Stimulated activated CD4-positive, alpha-beta T cell treated with anti-CD3 and anti-CD28 coated beads, Interleukin-15, amount 100 ng/mL, for 1 hour (primary cell): ENCODE data around the gene SLTM.
"Not testable (repeated sequence)": the region's sequence is repeated elsewhere in the genome, so short reads cannot be mapped to it uniquely, and the experiment has no call there.

ENCODE experiments used
- DNase-seq, 2 donors: peaks; one replicate each; pipeline ENCODE4 v3.0.0-alpha.2; 2020; ENCODE audit warnings: low read depth in 1 of 2, low spot score in 1 of 2

SLTM gene

DNA sequence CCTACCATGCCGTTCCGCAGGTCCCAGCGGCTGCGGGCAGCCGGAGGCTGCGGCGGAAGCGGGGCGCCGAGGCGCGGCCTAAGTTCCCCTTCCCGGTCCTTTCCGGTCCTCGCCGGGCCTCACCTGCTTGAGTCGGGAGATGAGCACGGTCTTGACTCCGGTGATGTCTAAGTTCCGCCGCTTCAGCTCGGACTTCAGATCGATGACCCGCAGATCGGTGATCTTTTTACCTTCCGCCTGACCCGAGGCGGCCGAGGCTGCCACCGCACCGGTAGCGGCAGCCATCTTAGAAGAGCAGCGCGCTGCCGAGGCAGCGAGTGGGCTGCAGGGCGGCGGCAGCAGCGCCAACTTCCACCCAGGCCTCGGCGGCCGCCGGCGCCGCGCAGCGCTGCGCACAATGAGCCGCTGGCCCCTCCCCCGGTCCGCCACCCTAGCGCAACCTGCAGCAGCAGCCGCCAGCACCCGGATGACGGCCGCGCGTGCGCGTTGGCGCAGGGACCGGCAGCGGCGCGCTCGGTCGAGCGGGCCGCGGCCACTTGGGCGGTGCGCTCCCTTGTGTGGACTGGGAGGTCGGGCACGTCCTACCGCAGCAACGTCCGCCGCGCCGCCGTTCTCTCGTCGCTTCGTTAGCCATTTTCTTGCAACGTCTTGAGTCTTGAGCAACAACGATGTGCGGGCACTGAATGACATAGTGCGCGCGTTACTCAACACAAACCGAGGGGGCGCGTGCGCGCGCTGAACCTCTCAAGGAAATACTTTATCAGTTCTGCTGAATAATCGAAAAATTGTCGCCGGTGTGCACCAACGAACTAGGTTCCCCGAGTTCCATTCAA is at the start of gene SLTM:
Gene SLTM (minus strand): TSS at position 399 of the 833 bp plus-strand sequence. CDS start 114 bp downstream, at position 285.
- DNase-seq, result peak; percentile 87

DNA sequence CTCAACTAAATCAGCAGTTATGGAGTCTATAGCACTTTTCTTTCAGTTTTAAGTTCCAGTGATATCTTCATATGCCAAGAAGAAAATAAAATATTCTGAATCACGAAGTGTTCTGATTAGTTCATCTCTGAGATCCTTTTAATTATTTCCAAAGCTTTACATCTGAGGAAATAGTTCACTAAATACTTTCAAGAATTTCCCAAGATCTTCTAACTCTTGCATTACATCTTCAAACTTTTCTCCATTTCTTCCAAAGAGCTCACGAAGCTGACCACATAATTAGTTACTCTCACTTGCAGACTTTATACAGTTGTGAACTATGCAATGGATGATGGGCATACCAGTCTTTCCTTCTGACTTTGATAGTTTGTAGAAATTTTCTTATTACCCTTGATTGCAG is 49.8 kb upstream of the SLTM start:
- DNase-seq, result no peak

DNA sequence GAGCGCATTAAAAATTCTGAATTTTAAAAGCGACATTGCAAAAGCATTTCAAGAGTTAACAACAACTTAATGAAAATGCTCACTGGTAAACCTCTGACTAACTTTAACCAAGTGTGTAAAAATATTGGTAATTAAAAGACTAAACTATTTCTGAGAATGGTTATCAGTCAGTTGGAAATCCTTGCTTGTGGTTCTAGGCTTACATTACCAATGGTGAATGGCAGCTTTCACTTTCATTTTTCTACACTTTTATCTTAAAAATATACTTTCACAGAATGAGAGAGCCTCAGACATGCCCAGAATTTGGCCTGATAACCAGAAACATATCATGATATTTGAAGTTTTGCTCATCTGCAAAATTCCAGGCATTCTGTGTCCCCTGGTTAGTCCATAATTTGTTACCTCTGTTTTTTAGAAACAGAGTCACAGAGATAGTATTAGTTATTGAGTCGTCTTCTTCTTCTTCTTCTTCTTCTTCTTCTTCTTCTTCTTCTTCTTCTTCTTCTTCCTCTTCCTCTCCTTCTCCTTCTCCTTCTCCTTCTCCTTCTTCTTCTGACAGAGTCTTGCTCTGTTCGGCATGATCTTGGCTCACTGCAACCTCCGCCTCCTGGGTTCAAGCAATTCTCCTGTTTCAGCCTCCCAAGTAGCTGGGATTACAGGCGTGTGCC is 48.5 kb upstream of the SLTM start:
- DNase-seq, result no peak

DNA sequence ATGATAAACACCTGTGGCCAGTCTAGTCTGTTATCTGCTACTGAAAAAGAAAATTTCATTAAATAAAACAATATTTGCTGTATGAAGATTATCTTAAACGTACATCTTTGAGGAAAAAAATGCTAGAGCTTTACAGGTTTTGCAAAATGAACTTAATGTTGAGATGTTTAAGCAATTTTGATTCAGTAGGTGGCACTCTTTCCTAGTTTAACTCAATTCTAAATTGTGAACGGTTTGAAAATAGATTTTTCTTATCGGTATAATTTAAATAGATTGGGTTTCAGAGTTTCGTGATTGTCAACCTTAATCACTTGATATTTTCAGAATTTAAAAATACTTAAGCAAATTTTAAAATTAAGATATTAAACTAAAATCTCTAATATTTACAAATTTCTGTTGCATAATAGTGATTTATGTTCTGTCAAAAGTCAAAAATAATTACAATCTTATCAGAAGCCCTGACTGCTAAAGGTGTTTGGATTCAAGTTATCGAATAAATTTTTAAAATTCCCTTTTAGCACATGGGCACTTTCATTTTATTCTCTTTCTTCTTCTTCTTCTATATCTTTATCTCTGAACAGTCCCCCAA is 47.0 kb upstream of the SLTM start:
- DNase-seq, result no peak

DNA sequence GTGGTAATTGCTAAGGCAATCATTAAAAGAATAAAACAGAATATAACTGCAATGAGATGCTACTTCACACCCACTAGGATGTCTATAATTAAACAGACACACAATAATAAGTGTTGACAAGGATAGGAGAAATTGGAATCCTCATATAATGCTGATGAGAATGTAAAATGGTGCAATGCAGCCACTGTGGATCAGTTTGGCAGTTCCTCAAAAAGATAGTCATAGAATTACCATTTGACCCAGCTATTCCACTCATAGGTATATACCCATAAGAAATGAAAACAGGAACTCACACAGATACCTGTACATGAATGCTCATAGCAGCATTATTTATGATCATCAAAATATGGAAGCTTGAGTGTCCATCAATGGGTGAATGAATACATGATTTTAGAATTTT is 44.4 kb upstream of the SLTM start:
- no peak for DNase-seq

DNA sequence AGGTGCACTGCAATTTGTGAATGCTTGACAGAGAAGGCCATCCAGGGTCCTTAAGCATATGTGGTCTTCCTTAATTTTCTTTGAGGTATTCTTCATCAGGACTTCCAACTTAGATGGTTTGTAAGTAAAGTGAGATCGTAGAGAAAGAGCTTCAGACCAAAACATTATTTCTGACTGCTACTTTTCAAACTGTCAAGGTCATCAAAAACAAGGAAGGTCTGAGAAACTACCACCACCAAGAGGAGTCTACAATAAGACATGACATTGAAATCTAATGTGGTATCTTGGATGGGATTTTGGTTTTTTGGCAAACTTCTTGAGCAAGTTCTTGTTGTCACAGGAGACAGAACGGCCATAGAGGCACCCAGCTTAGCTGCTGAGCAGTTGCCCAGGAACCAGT is 34.0 kb upstream of the SLTM start:
- no peak for DNase-seq

DNA sequence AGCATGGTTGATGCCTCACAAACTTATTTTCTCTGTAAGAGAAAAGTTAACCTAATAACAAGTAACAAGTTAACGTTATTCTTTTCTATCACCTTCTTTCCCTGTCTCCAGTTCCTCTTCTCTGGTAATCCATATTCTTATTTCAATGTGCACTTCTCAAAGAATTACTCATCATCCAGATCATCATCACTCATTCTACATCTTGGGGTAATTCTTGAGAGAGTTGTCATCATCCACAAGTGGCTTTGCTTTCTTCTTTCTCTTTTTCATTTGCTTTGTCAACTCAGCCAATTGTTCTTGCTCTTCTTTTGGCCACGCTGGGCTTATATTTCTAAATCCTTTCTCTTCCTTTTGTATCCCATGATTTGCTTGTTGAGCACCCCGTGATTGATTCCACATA is 33.2 kb upstream of the SLTM start:
- no peak for DNase-seq

DNA sequence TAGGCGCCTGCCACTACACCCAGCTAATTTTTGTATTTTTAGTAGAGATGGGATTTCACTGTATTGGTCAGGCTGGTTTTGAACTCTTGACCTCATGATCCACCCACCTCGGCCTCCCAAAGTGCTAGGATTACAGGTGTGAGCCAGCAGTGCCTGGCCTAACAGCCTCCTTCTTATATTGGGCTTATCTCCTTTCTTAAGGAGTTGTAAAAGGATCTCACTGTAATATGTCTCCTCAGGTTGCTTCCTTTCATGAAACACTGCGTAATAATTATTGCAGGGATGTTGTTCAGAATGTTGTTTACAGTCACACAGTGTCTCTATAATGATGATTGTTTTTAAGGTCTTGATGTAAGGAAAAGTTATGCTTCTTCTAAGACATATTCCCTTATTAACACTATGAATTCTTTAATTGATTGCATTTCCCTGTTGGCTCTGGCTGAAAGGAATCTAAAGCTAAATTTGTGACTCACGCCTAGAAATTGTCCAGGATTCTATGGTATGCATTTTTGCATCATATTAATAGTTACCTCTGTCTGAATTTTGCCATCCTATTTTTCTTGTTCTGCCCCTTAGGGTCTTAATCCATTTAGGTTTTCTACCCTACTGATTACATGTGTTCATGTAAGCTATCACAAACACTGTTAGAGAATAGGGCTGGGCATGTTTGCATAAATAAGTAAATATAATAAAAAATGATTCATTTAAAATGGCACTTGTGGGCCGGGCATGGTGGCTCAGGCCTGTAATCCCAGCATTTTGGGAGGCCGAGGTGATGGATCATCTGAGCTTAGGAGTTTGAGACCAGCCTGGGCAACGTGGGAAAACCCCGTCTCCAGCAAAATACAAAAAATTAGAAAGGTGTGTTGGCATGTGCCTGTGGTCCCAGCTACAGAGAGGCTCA is 29.4 kb upstream of the SLTM start:
- no peak for DNase-seq

DNA sequence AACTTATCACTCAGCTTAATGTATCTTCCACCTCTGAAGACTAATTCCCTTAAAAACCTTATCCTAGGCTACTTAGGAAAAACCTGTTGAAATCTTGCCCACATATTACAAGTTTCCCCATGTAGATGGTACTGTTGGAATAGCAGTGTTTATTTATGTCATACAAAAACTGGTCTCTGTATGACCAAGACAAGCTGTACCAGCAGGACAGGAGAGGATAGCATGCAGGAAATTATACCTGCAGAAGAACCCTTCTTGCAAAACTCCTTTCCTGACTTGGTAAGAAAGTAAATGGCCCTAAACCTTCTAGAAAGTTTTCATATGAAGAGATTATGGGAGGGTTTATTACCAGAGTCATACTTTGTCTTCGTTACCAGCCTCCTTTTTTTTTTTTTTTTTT is 28.7 kb upstream of the SLTM start:
- no peak for DNase-seq

DNA sequence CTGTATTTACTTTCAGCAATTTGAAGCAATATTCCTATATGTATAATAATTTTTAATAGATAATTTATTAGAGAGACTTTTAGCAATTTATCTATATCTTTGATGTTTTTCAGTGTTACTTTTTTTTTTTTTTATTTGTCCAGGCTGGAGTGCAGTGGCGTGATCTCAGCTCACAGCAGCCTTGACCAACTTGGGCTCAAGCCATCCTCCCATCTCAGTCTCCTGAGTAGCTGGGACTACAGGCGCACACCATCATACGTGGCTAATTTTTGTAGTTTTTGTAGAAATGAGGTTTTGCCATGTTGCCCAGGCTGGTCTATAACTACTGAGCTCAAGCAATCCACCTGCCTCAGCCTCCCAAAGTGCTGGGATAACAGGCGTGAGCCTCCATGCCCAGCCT is 25.3 kb upstream of the SLTM start:
- DNase-seq, result no peak

DNA sequence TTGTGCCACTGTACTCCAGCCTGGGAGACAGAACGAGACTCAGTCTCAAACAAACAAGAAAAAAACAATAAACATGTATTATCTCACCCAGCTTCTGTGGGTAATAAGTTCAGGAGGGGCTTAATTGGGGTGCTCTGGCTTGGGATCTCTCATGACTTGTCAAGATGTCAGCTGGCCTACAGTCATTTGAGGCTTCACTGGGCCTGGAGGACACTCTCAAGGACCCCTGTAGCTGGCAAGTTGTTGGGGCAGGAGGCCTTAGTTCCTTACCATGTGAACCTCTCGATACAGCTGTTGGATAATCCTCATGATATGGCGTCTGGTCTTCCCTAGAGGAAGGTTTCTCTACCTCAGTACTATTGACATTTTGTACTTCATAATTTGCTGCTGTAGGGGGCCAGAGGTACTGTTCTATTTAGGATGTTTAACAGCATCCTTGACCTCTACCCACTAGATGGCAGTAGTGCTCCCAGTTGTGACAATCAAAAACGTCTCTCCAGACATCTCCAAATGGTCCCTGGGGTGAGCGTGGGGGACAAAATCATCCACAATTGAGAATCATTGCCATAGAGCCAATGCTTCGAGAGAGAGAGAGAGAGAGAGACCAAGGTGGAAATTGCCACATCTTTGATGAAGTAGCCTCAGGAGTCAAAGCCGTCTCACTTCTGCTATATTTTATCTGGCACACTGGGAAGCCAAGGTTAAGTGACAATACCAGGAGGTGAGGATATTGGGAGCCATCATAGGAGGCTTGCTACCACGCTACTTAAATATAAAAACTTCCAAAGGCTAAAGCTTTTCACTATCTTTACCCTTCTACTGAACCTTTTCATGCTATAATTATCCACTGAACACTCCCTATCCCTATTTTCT is 23.9 kb upstream of the SLTM start:
- DNase-seq, result peak in 1 of 2 donors; percentile 18

DNA sequence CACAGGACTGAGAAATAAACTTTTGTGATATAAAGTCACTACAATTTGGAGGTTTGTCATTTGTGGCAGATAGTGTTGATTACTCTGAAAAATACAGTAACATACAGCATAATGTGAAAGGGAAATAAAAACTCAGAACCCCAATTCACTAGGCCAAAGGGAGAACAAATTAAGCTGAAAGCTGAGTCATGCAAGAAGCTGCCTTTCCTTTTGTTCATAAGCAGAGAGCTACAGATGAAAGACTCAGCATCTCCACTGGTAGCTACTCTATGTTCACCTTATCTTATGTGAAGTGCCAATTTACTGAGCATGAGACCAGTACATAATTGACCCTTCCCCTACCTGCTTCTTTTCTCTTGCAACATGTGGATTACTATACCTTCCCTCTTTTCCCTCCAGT is 19.3 kb upstream of the SLTM start:
- DNase-seq, result no peak

DNA sequence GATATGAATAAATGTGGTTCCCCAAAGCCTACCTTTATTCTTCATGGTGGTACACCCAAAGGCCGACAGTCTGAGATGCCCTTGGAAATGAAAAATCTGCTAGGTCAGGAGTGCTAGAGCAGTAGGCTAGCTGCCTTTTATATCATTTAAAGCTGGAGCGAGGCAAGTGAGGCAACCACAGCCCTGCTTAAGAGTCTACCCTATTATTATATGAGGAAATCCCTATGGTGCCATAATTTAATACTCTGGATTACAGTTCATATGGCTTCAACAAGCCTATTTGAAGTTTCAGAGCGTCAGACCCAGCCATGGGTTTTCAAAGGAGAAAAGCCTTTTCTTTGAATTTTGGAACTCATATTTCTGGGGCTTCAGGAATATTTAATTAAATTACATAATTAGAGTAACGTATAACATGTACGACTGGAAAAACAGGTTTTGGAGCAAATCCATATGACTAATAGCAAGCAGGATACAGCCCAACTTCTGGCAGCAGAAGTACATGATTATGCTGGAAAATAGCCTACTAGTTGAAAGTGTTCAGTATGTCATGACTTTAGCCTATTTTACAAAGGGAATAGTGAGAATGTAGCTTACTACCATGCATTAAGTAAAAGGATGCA is 18.0 kb upstream of the SLTM start:
- no peak for DNase-seq

DNA sequence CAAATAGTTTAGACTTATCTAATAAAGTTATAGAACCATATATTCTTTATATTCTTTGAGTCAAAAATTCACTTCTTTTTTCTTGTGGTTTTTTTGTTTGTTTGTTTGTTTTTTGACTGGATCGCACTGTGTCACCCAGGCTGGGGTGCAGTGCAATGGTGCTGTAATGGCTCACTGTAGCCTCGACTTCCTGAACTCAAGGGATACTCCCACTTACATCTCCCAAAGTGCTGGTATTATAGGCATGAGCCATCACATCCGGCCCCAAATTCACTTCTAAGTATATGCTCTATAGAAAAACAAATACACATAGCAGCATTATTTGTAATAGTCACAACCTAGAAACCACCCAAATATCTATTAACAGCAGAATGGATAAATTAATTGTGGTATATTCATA is 13.7 kb upstream of the SLTM start:
- no peak for DNase-seq

DNA sequence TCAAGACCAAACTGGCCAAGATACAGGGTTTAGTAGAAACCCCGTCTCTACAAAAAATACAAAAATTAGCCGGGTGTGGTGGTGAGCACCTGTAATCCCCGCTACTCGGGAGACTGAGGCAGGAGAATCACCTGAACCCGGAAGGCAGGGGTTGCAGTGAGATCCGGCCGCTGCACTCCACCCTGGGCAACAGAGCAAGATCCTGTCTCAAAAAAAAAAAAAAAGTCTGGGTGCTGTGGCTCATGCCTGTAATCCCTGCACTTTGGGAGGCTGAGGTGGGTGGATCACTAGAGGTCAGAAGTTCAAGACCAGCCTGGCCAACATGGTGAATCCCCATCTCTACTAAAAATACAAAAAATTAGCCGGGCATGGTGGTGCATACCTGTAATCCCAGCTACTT is 1.5 kb upstream of the SLTM start:
- not testable (repeated sequence) for DNase-seq

DNA sequence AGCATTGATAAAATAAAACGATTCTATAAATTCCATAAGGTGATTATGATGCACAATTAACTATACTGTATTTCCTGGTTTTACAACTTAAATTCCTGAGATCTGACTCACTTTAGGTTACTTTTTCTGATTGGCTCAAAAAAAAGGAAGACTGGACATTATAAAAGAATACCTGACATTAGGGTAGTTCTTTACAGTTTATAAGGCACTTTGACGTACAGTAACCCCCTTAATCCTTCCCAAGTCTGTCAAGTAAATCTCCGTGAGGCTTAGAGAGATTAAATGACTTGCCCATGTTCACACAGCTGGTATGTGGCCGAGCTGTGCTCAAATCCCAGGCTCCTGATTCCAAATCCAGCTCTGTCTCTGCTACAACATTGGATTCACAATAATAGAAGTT is 1.0 kb upstream of the SLTM start:
- DNase-seq, result no peak

DNA sequence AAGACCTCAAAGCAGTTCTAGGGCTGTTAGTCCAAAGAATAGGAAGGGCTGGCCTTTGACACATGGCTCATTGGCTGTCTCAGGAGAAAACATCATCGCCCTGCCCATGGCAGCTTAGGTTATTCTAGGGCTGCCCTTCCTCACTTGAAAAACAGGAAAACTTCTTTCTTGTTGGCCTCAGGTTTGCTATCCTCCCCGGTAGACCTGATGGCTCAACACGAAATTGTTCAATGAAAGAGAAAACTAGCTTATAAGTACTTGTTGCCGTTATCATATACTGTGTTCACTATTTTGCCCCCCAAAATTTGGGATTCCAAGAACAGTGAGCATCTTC is 602 bp upstream of the SLTM start:
- DNase-seq, result no peak

DNA sequence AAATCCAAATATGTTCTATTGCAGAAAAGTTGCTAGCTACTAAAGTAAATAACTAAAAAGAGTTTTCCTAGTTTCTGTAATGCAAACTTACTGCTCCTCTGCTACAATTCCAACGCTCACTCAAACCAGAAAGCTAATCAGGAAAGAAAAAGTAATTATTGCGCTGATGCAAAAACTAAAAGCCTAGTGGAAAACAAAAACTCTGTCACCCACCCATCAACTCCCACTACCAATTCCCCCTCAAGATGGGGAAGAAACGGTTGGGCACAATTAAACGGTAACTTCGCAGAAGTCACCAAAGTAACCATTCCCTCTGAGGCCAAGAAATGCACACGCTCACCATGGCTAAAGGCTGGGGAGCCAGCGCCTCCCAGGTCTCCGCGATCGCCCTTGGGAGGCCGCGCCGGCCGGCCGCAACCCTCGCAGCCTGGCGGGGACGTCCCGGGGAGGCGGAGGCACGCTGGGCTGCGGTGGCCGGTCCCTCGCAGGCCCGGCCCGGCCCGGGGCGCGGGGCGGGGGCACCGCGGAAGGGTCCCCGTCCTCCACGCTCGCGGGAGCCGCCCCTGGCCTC is 684 bp downstream of the SLTM start:
- DNase-seq, result no peak

DNA sequence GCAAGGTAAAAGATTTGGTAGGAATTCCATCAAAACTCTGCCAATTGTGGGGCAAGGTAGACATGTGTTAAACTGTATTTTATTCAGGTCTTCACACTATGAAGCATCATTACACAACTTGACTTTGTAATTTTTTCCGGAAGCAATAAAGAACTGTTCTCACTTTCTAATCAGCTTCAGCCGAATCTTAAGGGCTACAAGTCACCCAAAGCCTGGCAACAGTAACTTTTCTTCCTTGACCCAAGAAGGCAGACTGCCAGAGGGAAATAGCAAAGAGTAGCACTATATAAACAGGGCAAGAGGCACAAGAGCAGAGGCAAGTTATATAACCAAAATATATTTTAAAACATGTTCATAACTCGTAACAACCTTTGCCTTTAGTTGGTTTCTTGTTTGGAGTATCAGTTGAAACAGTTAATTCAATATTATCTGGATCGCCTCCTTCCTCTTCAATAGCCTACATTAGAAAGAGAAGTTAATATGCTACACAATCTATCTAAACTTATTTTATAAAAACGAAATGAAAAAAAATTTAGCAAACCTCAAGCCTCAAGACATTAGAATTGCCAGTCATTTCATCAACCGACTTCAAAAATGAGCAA is 1.4 kb downstream of the SLTM start:
- DNase-seq, result no peak
